GM19025 (cell line): Measurements from ENCODE around the gene ARID5A.

Experiments
- ATAC-seq: cut with Tn5 transposase; IDR thresholded peaks from one replicate; pipeline ENCODE4 v1.9.1; 2021; ENCODE audit warnings: mild to moderate bottlenecking, low read depth, moderate library complexity; ENCODE audit not compliant: unreplicated experiment

Gene ARID5A

GRCh38 chr2:96526101-96526591 is 10.4 kb upstream of the ARID5A start:
- no peak for ATAC-seq

- ATAC-seq, result no peak
These were observed 9.8 kb upstream of the ARID5A start for GRCh38 chr2:96526615-96527285.

GRCh38 chr2:96527286-96528005 is 9.1 kb upstream of the ARID5A start:
- peak; percentile 30 for ATAC-seq

GRCh38 chr2:96528006-96528699 is 8.4 kb upstream of the ARID5A start:
- ATAC-seq, result no peak

- ATAC-seq, result no peak
These were observed 7.7 kb upstream of the ARID5A start for GRCh38 chr2:96528700-96529375.

- ATAC-seq, result no peak
These were observed 7.0 kb upstream of the ARID5A start for GRCh38 chr2:96529376-96530143.

GRCh38 chr2:96530144-96530430 is 6.5 kb upstream of the ARID5A start:
- no peak for ATAC-seq

- ATAC-seq, result no peak
These were observed 5.8 kb upstream of the ARID5A start for GRCh38 chr2:96530474-96531357.

GRCh38 chr2:96531366-96531765 is 5.2 kb upstream of the ARID5A start:
- ATAC-seq, result no peak

GRCh38 chr2:96531872-96532505 is 4.6 kb upstream of the ARID5A start:
- ATAC-seq, result no peak

- ATAC-seq, result no peak
These were observed 3.8 kb upstream of the ARID5A start for GRCh38 chr2:96532641-96533291.

- no peak for ATAC-seq
These were observed 3.1 kb upstream of the ARID5A start for GRCh38 chr2:96533292-96534073.

- ATAC-seq, result no peak
These were observed 2.4 kb upstream of the ARID5A start for GRCh38 chr2:96534141-96534540.

GRCh38 chr2:96534701-96535181 is 1.8 kb upstream of the ARID5A start:
- no peak for ATAC-seq

- ATAC-seq, result no peak
These were observed 1.2 kb upstream of the ARID5A start for GRCh38 chr2:96535331-96535730.

- peak; percentile 53 for ATAC-seq
These were observed 648 bp downstream of the ARID5A start for GRCh38 chr2:96537066-96537733.
